T-helper 17 cell (primary cell): ENCODE results near the gene BCO2. TPM values are rescaled to one million over a fixed set of nuclear protein-coding genes. Genes with fewer than 3 reads are reported as not detected.

Source experiments
- ATAC-seq: fragments of 150-1000 bp; cut with Tn5 transposase; 2 replicates; pipeline ENCODE4 v1.10.0; 2021; ENCODE audit warnings: mild to moderate bottlenecking, moderate library complexity
- DNase-seq, 3 donors: peaks; one replicate each; pipeline versions ENCODE4 v3.0.0 to v3.0.0-alpha.2; 2020 to 2021
- H3K9me3 ChIP-seq: one replicate; pipeline ENCODE4 v1.7.0; 2013; ENCODE audit warnings: low read length, mild to moderate bottlenecking; ENCODE audit not compliant: control insufficient read depth, poor library complexity, severe bottlenecking
- H3K27ac Mint-ChIP-seq: one replicate; pipeline ENCODE4 v1.8.0; 2022; ENCODE audit warnings: mild to moderate bottlenecking, moderate library complexity, mixed read lengths
- H3K27me3 Mint-ChIP-seq: one replicate; pipeline ENCODE4 v1.8.0; 2022; ENCODE audit warnings: mixed read lengths
- H3K36me3 Mint-ChIP-seq: one replicate; pipeline ENCODE4 v1.8.0; 2022; ENCODE audit warnings: low read depth, mixed read lengths
- H3K4me1 Mint-ChIP-seq: one replicate; pipeline ENCODE4 v1.8.0; 2022; ENCODE audit warnings: mild to moderate bottlenecking, mixed read lengths
- H3K4me3 Mint-ChIP-seq: one replicate; pipeline ENCODE4 v1.8.0; 2022; ENCODE audit warnings: mild to moderate bottlenecking, moderate library complexity, mixed read lengths
- total RNA-seq, 4 donors: library from RNA in 2 of 4; stranded (reverse) in 2 of 4; gene quantifications; one replicate each; pipeline ENCODE4 v1.2.3 and lab custom pipeline; 2022 to 2026

The BCO2 gene
- total RNA-seq, 2 donors from 2014 or later, result 2.5 to 2.7 TPM

DNA sequence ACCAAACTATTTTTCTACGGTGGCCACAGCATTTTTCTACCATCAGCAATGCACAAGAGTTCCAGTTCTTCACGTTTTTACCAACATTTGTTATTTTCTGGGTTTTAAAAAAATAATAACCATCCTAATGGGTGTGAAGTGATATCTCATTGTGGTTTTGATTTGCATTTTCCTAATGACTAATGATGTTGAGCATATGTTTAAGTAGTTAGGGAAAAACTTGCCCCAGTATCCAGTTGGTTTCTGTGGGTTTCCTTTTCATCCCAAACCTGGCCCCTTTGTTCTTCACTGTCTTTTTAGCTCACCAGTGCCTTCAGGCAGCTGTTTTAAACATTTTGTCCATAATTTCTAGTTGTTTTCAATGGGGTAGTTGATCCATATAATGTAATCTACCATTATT, 36.2 kb downstream of the BCO2 start:
- no peak for ATAC-seq
- DNase-seq, result no peak
- Mint-ChIP-seq H3K4me3 (no peak overlapping the region), H3K27ac (no peak overlapping the region), H3K36me3 (no peaks in the 10 kb centered on the region), H3K4me1 (peaks cover 7% of the 10 kb centered on the region), H3K27me3 (no peaks in the 10 kb centered on the region)
- H3K9me3 ChIP-seq, result no peaks in the 10 kb centered on the region

- no peak overlapping the region for H3K4me3 Mint-ChIP-seq
- H3K9me3 ChIP-seq, result no peaks in the 10 kb centered on the region
- H3K27me3 Mint-ChIP-seq, result no peaks in the 10 kb centered on the region
- H3K27ac Mint-ChIP-seq, result no peak overlapping the region
- peaks cover 7% of the 10 kb centered on the region for H3K4me1 Mint-ChIP-seq
- no peak for ATAC-seq
- no peaks in the 10 kb centered on the region for H3K36me3 Mint-ChIP-seq
- no peak for DNase-seq
Measured at GRCh38 chr11:112212290-112212689, 37.0 kb downstream of the BCO2 start.

DNA sequence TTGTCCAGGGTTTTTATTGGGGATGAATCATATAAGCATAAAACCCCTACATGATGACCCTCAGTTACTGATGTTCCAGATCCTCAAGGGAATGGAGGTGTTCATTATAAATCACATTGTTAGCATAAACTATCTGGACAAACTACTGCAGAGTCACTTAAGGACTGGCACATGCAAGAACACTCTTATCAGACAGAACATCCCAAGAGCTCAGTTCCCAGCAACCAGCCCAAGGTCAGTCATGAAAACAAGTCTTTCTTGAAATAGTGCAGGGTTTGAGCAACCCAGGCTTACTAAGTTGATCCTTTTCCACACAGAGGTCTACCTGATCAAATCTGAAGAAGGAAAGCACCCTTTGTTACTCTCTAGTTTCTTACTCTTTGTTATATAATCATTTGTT, 37.4 kb downstream of the BCO2 start:
- Mint-ChIP-seq H3K4me1 (peaks cover 7% of the 10 kb centered on the region), H3K27me3 (no peaks in the 10 kb centered on the region), H3K36me3 (no peaks in the 10 kb centered on the region), H3K27ac (no peak overlapping the region), H3K4me3 (no peak overlapping the region)
- no peaks in the 10 kb centered on the region for H3K9me3 ChIP-seq
- ATAC-seq, result no peak
- DNase-seq, result no peak

DNA sequence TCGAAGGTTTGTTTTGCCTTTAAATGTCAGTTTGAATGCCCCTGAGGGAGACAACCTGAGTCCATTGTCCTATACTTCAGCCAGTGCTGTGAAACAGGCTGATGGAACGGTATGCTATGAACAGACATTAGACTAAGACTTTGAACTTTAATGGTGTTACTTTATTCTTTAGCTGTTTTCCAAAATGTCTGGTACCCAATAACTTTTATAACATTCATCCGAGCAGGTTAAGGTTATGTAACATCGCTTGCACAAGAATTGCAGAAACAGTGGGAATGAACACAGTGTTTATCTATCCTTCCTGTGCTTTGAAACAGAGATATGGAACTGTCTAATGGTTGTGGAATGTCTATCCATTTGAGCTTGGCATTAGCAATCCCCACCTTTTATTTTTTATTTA, 38.4 kb downstream of the BCO2 start:
- Mint-ChIP-seq H3K4me3 (no peak overlapping the region), H3K27me3 (no peaks in the 10 kb centered on the region), H3K27ac (no peak overlapping the region), H3K36me3 (no peaks in the 10 kb centered on the region), H3K4me1 (peaks cover 7% of the 10 kb centered on the region)
- ATAC-seq (no peak), DNase-seq (no peak)
- H3K9me3 ChIP-seq, result no peaks in the 10 kb centered on the region

- no peak overlapping the region for H3K4me3 Mint-ChIP-seq
- H3K27ac Mint-ChIP-seq, result no peak overlapping the region
- DNase-seq, result no peak
- no peaks in the 10 kb centered on the region for H3K27me3 Mint-ChIP-seq
- H3K4me1 Mint-ChIP-seq, result peaks cover 14% of the 10 kb centered on the region
- no peak for ATAC-seq
- H3K9me3 ChIP-seq, result no peaks in the 10 kb centered on the region
- no peaks in the 10 kb centered on the region for H3K36me3 Mint-ChIP-seq
Measured at GRCh38 chr11:112215621-112216020, 40.3 kb downstream of the BCO2 start.

DNA sequence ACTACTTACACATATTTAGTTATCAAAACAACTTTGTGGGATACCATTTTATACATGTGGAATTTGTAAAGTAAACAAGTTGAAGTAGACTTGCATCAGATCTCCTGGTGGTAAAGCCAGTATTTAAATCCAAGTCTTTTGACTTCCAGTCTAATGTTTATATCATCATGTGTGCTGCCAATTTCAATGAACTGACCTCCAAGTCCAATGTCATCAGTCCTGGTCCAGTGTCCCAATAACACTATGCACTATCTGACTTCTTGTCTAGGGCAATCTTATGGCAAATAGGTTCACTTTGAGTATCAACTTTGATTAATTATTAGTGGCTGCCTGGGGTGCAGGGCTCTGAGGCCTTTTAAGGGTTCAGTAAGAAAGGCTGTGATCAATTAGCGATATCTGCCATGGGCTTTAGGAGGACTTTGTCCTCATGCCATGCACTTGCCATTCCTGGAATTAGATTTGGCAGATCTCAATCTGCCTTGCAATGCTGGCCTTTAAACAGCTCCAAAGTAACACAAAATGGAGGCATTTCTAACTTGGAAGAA, 41.3 kb downstream of the BCO2 start:
- no peak for ATAC-seq
- no peaks in the 10 kb centered on the region for H3K36me3 Mint-ChIP-seq

GRCh38 chr11:112219476-112220232, 44.3 kb downstream of the BCO2 start:
- DNase-seq (peak in 1 of 3 donors; percentile 19), ATAC-seq (peak; percentile 99)
- Mint-ChIP-seq H3K4me3 (no peak overlapping the region), H3K36me3 (no peaks in the 10 kb centered on the region), H3K27ac (no peak overlapping the region), H3K27me3 (no peaks in the 10 kb centered on the region), H3K4me1 (peaks cover 7% of the 10 kb centered on the region)
- H3K9me3 ChIP-seq, result no peaks in the 10 kb centered on the region

More for the DNA sequence above, 41.3 kb downstream of the BCO2 start:
- H3K4me1 Mint-ChIP-seq, result peaks cover 10% of the 10 kb centered on the region
- no peaks in the 10 kb centered on the region for H3K9me3 ChIP-seq
- DNase-seq, result no peak
- H3K27ac Mint-ChIP-seq, result no peak overlapping the region
- no peaks in the 10 kb centered on the region for H3K27me3 Mint-ChIP-seq
- H3K4me3 Mint-ChIP-seq, result no peak overlapping the region

DNA sequence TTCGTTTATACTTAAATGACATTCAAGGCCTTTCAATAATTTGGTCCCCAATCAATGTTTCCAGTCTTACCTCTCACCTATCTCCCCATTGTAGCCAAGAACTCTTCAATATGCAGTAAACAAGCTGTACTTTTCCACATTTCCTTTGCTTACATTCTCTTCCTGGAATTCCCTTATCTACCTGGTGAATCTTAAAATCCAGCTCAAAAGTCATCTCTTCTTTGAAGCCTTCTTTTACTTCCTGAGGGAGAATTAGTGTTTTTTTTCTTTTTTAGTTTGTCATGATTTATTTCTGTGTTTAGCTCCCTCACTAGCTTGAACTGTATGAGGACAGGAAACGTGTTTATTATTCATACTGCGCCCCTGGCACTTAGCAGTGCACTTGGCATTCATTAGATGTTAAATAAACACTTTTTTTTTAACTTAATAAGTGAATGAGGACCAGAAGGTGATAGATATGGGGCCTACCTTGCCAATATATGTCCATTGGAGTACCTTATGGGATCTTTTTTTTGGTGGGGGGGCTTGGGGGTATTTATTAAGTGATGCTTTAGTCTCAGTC, 46.0 kb downstream of the BCO2 start:
- no peaks in the 10 kb centered on the region for H3K36me3 Mint-ChIP-seq
- no peak for ATAC-seq
- H3K9me3 ChIP-seq, result no peaks in the 10 kb centered on the region

DNA sequence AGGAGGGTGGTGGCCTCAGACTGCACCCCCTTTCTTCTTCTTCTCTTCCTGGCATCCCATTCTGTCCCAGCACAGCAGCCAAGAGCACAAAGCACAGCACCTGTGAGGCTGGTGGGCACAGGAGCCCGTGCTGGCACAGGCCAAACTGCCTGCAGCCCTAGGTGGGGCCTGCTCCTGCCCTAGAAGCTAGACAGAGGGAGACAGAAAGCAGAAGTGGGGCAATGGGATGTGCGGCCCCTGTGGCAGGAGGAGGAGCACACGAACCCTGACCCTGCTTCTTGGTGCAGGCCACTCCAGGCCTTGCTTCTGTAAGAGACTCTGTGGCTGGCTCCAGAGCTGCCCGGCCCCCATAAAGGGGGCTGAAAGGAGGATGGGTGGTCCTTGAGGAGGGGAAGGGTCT, 47.0 kb downstream of the BCO2 start:
- H3K4me1 Mint-ChIP-seq, result peaks cover 13% of the 10 kb centered on the region
- H3K9me3 ChIP-seq, result no peaks in the 10 kb centered on the region
- no peak overlapping the region for H3K4me3 Mint-ChIP-seq
- no peak overlapping the region for H3K27ac Mint-ChIP-seq
- DNase-seq (no peak), ATAC-seq (no peak)
- H3K27me3 Mint-ChIP-seq, result no peaks in the 10 kb centered on the region
- no peaks in the 10 kb centered on the region for H3K36me3 Mint-ChIP-seq

More for the DNA sequence above, 46.0 kb downstream of the BCO2 start:
- Mint-ChIP-seq H3K27ac (no peak overlapping the region), H3K27me3 (no peaks in the 10 kb centered on the region), H3K4me3 (no peak overlapping the region), H3K4me1 (peaks cover 7% of the 10 kb centered on the region)
- no peak for DNase-seq

- Mint-ChIP-seq H3K27ac (no peak overlapping the region), H3K36me3 (no peaks in the 10 kb centered on the region), H3K4me1 (peaks cover 18% of the 10 kb centered on the region), H3K27me3 (no peaks in the 10 kb centered on the region), H3K4me3 (no peak overlapping the region)
- H3K9me3 ChIP-seq, result no peaks in the 10 kb centered on the region
- no peak for ATAC-seq
- no peak for DNase-seq
Measured at GRCh38 chr11:112223121-112223520, 47.8 kb downstream of the BCO2 start.

GRCh38 chr11:112223754-112224532, 48.6 kb downstream of the BCO2 start:
- no peaks in the 10 kb centered on the region for H3K27me3 Mint-ChIP-seq
- ATAC-seq, result no peak
- no peak overlapping the region for H3K27ac Mint-ChIP-seq
- no peaks in the 10 kb centered on the region for H3K9me3 ChIP-seq
- H3K4me1 Mint-ChIP-seq, result peaks cover 24% of the 10 kb centered on the region
- peak overlapping the region; percentile 12 for H3K4me3 Mint-ChIP-seq
- DNase-seq, result no peak
- no peaks in the 10 kb centered on the region for H3K36me3 Mint-ChIP-seq

GRCh38 chr11:112225753-112226061, 50.4 kb downstream of the BCO2 start:
- H3K27me3 Mint-ChIP-seq, result no peaks in the 10 kb centered on the region
- peak overlapping the region; percentile 91 for H3K27ac Mint-ChIP-seq
- no peak for ATAC-seq
- H3K9me3 ChIP-seq, result no peaks in the 10 kb centered on the region
- DNase-seq, result no peak
- peaks cover 18% of the 10 kb centered on the region for H3K4me1 Mint-ChIP-seq
- H3K36me3 Mint-ChIP-seq, result no peaks in the 10 kb centered on the region
- peak overlapping the region; percentile 90 for H3K4me3 Mint-ChIP-seq

- peaks cover 22% of the 10 kb centered on the region for H3K4me1 Mint-ChIP-seq
- no peaks in the 10 kb centered on the region for H3K27me3 Mint-ChIP-seq
- ATAC-seq, result peak; percentile 91
- peak; percentile 76 to 77 (median 77) for DNase-seq
- no peaks in the 10 kb centered on the region for H3K36me3 Mint-ChIP-seq
- peak within 1 kb of the TSS; percentile 90 for H3K4me3 Mint-ChIP-seq
- H3K27ac Mint-ChIP-seq, result peak within 1 kb of the TSS; percentile 91
- no peaks in the 10 kb centered on the region for H3K9me3 ChIP-seq
Measured at GRCh38 chr11:112226062-112226830, 50.9 kb downstream of the BCO2 start, which contains the start of gene PTS. TSS of gene PTS (plus strand) at chr11:112226428. CDS start at chr11:112226444, 16 bp downstream.
